Activated CD8-positive, alpha-beta memory T cell treated with anti-CD3 and anti-CD28 coated beads for 24 hours (primary cell): ENCODE results near the gene TRPC1.
"Not testable (repeated sequence)": the region's sequence is repeated elsewhere in the genome, so short reads cannot be mapped to it uniquely, and the experiment has no call there.

Experiments used
- DNase-seq: peaks from one replicate; pipeline ENCODE4 v3.0.0-alpha.2; 2020

Gene TRPC1

DNA sequence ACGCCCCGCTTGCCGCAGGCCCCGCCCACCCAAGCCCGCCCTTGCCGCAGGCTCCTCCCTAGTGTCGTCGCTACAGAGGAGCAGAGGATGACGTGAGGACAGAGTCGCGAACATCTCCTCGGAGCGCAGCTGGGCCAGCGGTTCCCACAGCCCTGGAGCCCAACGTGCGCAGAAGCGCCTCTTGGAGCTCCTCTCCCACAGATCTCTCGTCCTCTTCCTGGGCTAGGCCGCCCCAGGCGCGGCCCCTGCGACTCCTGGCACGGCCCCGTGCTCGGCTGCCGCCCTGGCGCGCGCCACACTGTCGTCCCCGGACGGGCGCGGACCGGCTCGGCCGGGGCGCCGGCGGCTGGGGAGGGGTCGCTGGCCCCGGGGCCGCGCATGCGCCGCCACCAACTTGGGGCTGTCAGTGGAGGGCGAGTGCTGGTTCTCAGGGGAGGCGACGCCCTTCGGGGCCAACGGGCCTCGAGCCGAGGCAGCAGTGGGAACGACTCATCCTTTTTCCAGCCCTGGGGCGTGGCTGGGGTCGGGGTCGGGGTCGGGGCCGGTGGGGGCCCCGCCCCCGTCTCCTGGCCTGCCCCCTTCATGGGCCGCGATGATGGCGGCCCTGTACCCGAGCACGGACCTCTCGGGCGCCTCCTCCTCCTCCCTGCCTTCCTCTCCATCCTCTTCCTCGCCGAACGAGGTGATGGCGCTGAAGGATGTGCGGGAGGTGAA lies at the start of gene TRPC1:
Gene TRPC1 (plus strand): TSS at position 67 of the 714 bp plus-strand sequence. CDS start 526 bp downstream, at position 593.
- DNase-seq = peak; percentile 88

DNA sequence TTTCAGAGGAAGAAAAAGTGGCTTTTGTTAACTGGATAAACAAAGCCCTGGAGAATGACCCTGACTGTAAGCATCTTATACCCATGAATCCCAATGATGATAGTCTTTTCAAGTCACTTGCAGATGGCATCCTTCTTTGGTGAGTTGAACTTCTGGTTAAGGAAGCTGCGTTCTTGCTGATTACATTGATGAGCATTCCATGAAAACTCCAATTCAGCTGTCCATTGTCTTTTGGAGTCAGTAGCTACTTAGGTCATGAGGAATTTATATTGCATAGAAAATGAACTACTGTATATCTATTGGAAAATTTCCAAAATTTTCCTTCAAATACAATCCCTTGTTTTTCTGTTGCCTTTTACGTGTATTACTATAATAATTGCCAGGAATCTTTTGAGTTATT lies 47.7 kb upstream of the TRPC1 start:
- no peak for DNase-seq

DNA sequence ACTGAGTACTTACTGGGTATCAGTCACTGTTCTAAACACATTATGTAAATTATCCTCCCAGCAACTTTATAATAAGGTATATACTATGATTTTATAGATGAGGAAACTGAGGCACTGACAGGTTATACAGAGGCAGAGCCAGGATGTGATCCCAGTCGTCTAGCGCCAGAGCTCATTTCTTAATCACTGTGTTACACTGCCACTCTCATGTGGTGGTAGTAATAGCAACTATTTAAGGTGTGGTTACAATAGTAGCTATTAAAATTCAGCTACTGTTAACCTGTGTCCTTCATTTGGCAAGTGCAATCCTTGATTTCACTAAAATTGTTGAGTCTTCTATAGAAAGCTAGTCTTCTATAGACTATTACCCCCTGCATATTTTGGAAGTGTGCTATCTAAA lies 43.1 kb upstream of the TRPC1 start:
- no peak for DNase-seq

DNA sequence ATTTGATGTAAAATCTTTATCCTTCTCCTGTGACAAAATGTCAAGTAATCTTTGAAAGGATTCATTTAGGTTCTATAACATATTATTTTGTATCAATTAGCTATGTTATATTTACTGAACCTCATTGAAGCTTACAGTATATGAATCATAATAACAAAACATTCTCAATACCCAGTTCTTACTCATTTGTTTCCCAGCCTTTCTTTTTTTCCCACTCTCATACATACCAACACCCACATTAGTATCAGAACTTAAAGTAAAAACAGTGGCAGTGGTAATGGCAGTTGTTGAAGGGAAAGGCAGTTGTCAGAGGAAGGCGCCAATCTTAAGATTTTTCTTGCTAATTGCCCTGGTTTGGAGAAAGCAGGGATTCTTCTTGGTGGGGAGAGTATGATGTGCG lies 33.2 kb upstream of the TRPC1 start:
- DNase-seq = no peak

DNA sequence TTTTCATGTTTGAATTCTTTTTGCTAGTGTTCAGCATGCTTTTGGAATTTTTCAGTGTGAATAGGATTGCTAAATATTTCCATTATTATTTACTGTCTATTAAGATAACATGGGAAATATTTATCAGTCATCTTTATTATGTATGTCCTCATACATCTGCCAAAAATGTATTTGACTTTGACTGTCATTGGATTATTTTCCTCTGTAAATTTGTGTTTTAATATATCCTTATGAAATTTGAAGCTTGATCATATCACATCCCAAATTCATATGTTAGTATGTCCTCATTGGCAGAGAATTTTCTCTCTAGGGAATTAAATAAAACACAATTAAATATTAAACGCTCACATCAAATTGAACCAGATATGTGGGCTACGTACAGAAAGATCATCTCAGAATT lies 32.3 kb upstream of the TRPC1 start:
- no peak for DNase-seq

DNA sequence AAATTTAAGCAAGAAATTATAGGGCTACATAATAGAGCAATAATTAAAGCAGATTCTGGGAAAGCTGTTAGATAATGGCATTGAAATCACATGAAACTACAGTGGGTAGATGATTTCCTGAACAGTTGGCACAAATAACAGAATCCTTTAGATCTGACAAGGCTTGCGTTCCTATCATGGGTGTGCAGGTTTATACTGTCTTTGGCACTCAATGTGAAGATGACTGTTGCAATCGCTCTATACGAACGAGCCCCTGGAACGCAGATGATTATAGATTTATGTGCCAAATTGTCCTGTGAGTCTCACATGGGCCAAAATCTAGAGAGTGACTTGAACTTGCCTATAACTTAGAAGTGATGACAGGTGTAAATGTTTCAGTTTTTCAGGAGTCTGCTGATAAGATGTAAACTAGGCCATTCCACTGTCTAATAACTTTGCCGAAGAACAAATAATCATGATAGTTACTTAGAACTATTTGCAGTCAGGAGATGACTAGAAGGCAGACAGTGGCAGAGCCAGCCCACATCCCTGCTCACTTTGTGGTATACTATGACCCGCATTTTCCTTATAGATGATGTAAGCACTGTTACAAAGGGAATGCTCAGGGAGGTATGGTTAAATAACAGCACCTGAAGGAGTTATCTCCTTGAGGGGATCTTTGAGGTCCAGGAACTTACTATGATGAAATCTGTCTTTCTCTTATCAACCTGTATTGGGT lies 30.5 kb upstream of the TRPC1 start:
- no peak for DNase-seq

DNA sequence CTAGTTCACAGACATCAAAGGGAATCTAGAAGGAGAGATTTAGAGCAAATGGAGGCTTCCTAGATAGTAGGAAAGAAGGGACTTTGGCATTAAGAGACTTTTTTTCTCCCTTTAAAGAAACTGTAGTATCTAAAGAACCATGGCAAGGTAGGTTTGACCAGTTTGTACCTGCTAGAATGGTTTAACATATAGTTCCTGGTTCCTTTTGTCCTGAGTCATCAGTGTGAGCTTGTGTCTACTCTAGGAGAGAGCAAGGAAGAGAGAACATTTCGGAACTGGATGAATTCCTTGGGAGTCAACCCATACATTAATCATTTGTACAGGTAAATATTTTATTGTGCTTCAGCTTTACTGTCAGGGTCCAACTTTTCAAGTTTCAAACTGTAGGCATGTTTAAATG lies 29.6 kb upstream of the TRPC1 start:
- DNase-seq = no peak

DNA sequence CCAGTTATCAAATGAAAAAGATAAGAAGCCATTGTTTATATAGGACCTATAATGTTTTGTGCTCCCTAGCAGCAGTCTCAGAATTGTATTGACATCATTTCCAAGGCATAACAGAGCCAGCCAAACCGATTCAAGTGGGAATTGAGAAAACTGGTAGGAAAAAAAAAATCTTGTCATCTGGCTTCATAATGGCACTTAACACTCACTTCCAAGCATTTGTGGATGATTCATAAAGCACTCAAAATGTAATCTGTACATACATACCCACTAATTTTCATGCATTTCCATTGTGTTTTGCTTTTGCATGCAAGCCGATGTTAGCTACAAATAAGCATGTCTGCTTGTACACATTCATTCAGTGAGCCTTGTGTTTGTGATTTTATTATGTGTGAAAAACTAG lies 18.6 kb upstream of the TRPC1 start:
- DNase-seq = no peak

DNA sequence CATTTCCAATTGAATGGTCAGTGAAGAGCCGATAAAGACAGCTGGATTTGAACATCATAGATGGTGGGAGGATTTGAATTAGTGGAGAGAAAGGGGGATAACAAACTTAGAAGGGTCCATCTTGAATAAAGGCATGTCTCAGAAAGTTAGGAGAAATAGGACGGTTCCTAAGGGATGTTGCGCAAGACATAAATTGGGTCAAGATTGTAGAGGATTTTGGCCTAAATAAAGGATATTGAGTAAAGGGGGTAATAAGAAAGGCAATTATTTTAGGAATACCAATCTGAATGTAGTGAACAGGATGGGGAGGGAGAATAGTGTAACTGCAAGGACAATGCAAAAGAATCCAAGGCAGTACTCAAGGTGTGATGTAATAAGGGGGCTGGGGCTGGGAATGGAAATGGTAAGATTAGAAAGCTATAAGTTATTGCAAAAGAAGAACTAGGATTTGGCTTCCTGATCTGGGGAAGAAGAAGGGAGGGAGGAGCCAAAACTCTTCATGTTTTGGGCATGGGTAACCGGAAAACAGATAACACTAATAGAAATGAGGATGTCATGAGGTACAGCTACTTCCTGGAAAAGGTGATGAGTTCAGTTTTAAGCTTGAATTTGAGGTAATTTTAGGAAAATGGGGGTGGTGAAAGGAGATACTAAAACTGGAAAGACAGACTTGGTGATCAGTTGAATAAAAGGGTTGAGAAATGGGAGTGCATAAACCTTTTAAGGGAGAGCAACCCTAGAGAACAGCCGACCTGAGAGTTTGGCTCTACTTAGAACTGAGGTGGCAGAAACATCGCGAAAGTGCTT lies 17.3 kb upstream of the TRPC1 start:
- no peak for DNase-seq

DNA sequence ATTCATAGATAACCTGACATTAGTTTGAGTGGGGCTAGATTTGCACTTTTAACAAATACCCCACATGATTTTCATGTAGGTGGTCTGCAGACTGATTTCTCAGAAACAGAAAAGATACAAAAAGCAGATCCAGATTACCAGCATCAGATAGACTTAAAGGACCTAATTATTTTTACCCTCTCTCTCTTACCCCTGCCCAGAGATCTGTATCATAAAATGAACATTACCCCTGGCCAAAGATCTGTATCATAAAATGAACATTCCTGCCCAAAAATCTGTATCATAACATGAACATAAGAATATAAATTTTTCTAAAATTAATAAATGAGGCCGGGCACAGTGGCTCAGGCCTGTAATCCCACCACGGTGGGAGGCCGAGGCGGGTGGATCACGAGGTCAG lies 14.6 kb upstream of the TRPC1 start:
- no peak for DNase-seq

DNA sequence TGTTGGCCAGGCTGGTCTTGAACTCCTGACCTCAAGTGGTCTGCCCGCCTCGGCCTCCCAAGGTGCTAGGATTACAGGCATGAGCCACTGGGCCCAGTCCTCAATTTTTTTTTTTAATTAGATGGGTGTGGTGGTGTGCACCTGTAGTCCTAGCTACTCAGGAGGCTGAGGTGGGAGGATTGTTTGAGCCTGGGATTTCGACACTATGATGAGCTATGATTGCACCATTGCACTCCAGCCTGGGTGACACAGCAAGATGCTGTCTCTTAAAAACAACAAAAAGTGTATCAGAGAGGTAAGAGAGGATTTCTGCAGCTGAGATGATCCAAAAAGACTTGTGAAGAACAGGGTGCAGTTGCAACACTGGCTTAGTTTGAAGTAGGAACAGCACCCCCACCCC lies 9.0 kb upstream of the TRPC1 start:
- DNase-seq = not testable (repeated sequence)

DNA sequence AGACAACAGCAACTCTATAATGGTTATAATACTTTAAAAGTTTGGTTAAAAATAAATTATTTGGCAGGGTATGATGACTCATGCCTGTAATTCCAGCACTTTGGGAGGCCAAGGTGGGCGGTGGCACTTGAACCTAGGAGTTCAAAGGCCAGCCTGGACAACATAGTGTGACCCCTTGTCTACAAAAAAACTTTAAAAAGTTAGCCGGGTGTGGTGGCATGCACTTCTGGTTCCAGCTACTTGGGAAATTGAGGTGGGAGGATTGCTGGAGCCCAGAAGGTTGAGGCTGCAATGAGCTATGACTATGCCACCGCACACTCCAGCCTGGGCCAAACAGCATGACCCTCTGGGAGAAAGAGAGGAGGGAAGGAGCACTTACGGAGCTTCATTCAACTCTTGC lies 7.7 kb upstream of the TRPC1 start:
- no peak for DNase-seq

DNA sequence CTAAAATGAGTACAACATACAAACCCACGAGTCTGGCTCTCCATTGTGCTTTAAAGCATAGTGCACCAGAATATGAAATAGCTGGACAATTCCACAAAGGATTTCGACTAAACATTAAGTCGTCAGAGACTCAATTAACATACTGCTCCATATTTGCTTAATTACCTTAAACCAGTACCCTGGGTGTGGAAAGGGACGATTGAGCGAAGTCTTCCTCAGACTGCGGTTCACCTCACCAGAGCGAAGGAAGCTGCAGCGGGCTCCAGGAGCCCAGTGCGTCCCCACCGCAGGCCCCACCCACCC lies 218 bp upstream of the TRPC1 start:
- DNase-seq = no peak

DNA sequence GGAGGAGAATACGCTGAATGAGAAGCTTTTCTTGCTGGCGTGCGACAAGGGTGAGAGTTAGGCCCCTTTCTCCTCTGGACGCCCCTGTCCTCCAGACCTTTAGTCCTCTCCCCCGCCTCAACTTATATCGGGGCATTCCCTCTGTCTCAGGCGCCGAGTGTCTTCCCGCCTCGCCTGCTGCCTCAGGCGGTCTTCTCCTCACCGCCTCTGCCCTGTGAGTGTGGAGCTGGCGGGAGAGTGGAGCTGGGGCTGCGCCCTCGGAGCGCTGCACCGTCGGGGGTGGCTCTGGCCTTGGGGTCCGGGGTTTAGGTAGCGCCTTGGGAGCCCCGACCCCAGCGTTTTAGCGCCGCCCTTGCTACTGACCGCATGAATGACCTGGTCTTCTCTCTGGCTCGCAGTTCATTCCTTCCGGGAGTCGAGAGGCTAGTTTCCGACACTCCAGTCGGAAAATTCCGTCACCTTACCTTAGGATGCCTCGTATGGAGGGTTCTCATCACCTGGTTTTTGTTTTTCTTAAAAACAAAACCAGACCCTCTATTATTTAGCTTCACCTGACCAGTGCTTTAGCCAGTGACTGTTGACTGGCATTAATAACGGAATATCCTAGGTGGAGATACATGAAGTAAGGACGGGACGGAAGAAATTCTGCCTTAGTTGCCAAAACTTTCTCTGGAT lies 985 bp downstream of the TRPC1 start:
- DNase-seq = peak; percentile 75

DNA sequence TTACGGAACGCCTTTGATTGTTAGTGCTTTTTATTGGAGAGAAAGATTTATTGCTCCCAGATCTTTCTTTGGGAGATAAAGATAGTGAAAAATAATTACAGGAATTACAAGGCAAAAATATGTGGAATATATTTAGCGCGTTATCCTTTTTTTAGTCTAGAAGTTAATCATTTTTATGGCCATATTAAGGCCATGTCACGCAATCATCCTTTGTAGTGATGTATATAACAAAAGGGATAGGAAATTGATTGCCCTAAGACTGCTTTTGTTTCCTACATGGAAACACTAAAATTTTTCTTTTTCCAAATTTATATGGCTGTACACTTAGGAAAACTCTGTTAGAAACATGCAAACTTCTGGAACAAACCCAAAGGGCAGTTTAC lies 1.5 kb downstream of the TRPC1 start:
- no peak for DNase-seq

DNA sequence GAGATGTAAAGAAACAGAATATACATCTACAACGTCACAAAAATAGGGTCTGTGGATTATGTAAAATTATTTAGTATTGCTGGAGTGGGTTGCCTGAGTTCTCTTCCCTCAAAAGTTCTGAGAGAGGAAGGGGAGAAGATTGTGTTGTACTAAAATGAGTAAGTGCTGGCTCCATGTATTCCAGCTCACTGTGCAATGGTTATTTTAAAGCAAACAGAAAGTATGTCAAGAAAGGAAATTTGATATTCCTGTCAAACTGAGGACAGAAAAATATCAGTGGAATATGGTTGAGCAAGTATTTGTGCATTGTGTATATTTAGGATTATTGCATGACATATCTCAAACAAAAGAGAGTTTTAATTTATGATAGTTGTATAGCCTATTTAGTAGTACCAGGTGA lies 2.2 kb downstream of the TRPC1 start:
- no peak for DNase-seq

DNA sequence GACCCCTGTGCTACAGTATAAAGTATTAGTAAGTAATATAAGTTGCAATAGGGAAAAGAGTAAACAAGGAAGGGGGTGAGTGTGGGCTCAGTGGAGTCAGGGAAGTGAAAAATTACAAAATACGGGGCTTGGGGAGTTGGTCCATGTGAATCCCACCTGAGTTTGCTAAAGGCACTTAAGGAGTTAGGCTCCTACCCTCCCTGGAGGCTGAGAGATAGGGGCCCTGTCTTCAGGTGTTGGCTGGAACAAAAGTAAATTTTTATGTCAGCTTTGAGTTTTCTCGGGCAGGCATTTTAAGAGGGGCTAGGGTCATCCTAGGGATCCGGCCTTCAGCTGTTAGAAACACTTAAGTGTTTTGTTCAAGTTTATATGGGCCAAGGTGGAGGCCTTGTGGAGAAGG lies 8.2 kb downstream of the TRPC1 start:
- no peak for DNase-seq

DNA sequence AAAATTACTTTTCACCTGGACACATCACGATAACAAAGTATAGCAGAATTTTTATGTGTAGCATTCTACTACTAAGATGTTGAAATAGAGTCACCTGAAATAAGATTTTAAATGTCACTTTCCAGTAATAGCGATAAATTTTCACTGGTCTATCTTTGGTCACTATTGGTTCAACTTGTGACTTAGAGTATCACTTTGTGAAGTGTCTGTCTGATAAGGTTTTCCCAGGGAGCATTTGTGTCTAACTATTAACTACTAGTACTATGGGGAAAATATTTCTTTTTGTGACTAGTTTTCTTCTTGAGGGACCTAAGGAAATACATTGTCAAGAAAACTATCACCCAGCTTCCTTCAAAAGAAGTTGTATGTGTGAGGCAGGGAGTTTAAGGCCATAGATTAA lies 11.0 kb downstream of the TRPC1 start:
- no peak for DNase-seq

DNA sequence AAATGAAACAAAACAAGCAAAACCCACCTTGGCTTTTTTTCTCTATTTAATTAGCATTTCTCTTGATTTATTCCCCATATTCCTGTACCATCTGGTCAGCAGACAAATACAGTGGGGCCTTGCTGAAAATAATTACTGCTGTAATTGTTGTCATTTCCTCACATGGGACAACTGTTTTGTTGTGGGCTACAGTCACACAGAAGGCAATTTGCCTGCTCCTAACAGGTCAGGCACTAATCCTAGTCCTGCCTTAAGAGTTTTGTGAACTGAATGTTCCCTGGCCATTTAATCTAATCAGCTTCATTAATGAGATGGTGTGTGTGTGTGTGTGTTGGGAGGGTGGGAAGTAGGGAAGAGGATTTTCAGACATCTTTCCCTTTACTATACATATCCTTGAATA lies 11.6 kb downstream of the TRPC1 start:
- DNase-seq = no peak

DNA sequence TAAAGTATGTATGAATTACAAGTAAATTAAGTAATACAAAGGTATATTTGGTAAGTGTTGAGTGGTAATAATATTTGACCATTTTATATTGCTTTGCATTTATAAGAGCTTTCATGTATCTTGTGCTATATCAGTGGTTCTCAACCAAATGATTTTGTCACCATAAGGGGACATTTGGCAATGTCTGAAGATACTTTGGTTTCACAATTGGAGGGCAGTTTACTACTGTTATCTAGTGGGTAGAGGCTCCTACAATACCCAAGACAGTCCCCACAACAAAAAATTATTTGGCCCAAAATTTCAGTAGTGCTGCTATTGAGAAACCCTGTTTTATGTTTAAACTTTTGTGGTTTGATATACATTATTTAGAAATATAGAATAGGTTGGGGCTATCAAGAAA lies 14.6 kb downstream of the TRPC1 start:
- DNase-seq = no peak

DNA sequence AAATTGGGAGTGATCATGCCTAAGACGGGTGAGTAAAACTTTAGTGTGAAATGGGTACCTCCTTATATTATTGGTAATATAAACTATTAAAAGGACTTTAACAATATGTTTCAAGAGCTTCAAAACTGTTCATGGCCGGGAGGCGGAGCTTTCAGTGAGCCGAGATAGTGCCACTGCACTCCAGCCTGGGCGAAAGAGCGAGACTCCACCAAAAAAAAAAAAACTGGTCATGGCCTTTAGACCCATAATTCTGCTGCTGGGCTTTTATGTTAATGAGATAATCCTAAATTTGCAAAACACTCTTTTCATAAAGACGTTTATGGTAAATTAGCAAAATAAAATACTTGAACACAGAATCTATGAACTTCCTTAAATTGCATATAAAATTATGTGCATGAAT lies 22.8 kb downstream of the TRPC1 start:
- no peak for DNase-seq

DNA sequence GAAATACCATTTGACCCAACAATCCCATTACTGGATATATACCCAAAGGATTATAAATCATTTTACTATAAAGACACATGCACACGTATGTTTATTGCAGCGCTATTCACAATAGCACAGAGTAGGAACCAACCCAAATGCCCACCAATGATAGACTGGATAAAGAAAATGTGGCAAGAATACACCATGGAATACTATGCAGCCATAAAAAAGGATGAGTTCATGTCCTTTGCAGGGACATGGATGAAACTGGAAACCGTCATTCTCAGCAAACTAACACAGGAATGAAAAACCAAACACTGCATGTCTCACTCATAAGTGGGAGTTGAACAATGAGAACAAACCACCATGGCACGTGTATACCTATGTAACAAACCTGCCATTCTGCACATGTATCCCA lies 26.7 kb downstream of the TRPC1 start:
- not testable (repeated sequence) for DNase-seq

DNA sequence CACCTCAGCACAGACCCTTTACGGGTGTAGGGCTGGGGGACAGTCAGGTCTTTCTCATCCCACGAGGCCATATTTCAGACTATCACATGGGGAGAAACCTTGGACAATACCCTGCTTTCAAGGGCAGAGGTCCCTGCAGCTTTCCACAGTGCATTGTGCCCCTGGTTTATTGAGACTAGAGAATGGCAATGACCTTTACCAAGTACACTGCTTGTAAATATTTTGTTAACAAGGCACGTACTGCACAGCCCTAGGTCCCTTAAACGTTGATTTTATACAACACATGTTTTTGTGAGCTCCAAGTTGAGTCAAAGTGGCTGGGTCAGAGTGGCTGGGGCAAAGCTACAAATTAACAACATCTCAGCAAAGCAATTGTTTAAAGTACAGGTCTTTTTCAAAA lies 28.8 kb downstream of the TRPC1 start:
- DNase-seq = not testable (repeated sequence)

DNA sequence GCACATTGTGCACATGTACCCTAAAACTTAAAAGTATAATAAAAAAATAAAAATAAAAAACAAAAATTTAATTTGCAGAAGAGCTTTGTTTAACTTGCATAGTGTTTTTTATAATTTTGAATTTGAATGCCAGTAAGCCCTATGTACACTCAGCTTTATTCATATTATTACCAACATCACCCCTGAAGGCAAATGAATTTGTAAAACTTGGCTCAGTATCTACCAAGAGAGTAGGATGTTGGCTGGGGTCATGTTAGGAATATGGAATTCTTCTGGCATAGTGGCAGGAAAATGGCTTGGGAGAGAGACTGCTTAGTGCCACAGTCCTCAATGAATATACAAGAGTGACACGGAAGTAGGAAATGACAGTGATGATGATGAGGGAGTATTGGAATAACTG lies 30.7 kb downstream of the TRPC1 start:
- DNase-seq = no peak
